DND-41 (cell line): ENCODE results near the gene MACROD2.

Source experiments
- EZH2 ChIP-seq: IDR thresholded peaks from 3 replicates; pipeline ENCODE4 v1.6.1; 2012; ENCODE audit warnings: borderline replicate concordance, low read depth, mild to moderate bottlenecking, moderate library complexity, low read length, inconsistent platforms; ENCODE audit not compliant: severe bottlenecking
- TF ChIP-seq, protein P1 (sequence below): IDR thresholded peaks from 2 replicates; pipeline ENCODE4 v1.5.1; 2012; ENCODE audit warnings: borderline replicate concordance, low read length, moderate library complexity, mild to moderate bottlenecking; ENCODE audit not compliant: poor library complexity, severe bottlenecking; ENCODE audit errors: extremely low read depth

DNA sequence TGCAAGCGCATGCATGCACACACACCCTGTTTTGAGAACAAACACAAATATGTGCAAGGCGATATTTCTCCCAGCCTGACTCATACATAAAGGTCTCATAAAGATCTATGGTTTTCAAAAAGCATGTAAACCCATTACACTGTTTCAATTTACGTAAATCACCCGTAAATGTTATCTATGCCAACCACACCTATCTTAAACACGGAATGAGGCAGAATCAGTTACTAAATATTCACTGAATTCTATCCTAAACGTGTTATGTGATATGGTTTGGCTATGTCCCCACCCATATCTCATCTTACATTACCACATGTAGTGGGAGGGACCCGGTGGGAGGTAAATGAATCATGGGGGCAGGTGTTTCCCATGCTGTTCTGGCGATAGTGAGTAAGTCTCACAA lies 1956.3 kb downstream of the MACROD2 start:
- TF ChIP-seq, protein P1, sequence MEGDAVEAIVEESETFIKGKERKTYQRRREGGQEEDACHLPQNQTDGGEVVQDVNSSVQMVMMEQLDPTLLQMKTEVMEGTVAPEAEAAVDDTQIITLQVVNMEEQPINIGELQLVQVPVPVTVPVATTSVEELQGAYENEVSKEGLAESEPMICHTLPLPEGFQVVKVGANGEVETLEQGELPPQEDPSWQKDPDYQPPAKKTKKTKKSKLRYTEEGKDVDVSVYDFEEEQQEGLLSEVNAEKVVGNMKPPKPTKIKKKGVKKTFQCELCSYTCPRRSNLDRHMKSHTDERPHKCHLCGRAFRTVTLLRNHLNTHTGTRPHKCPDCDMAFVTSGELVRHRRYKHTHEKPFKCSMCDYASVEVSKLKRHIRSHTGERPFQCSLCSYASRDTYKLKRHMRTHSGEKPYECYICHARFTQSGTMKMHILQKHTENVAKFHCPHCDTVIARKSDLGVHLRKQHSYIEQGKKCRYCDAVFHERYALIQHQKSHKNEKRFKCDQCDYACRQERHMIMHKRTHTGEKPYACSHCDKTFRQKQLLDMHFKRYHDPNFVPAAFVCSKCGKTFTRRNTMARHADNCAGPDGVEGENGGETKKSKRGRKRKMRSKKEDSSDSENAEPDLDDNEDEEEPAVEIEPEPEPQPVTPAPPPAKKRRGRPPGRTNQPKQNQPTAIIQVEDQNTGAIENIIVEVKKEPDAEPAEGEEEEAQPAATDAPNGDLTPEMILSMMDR: no peak
- no peak for TF ChIP-seq EZH2
